GM10248 (cell line): ENCODE data around the gene GPRASP2.

ENCODE experiments used
- CTCF ChIA-PET: fragments of 300-600 bp; sonication (Branson Sonifier 250); formaldehyde crosslinking; extraction: SDS; loops from one replicate; lab custom pipeline; 2021; ENCODE audit warnings: antibody characterized with exemption; lab: Yijun Ruan, JAX
- POLR2A ChIA-PET: fragments of 350-650 bp; sonication (Branson Sonifier 250); formaldehyde crosslinking; extraction: SDS; loops from one replicate; lab custom pipeline; 2020; ENCODE audit warnings: antibody characterized with exemption; lab: Yijun Ruan, JAX
- DNase-seq: peaks from one replicate; pipeline ENCODE4 v3.0.0; 2012; ENCODE audit errors: extremely low spot score
- CTCF ChIP-seq: IDR thresholded peaks from 2 replicates; pipeline ENCODE4 v1.5.1; 2012; ENCODE audit warnings: mild to moderate bottlenecking, low read depth; ENCODE audit errors: extremely low read depth, missing control alignments, control extremely low read depth

GPRASP2 gene

GRCh38 chrX:102744307-102744706 is 32.1 kb downstream of the GPRASP2 start:
- no peak for DNase-seq
- POLR2A ChIA-PET: no interaction called here
- no peak for TF ChIP-seq CTCF
- CTCF ChIA-PET: interaction anchor here (1.4 kb wide), 1 partner anchor 156 kb away, joined by 3 read pairs; no protein-coding TSS in a partner anchor

GRCh38 chrX:102745513-102745856 is 33.2 kb downstream of the GPRASP2 start:
- DNase-seq: no peak
- CTCF ChIA-PET: no interaction called here
- no peak for TF ChIP-seq CTCF
- POLR2A ChIA-PET: no interaction called here

- CTCF ChIA-PET: no interaction called here
- no peak for DNase-seq
- POLR2A ChIA-PET: no interaction called here
- no peak for TF ChIP-seq CTCF
Observed at GRCh38 chrX:102745857-102746584, 33.8 kb downstream of the GPRASP2 start.

GRCh38 chrX:102765217-102765616 is 53.0 kb downstream of the GPRASP2 start:
- TF ChIP-seq CTCF: no peak
- ChIA-PET CTCF (interaction anchor here (1.1 kb wide), 1 partner anchor 11 kb away, joined by 3 read pairs; no protein-coding TSS in a partner anchor), POLR2A (no interaction called here)
- DNase-seq: no peak

- TF ChIP-seq CTCF: no peak
- no peak for DNase-seq
- ChIA-PET POLR2A (no interaction called here), CTCF (interaction anchor here (1.1 kb wide), 1 partner anchor 11 kb away, joined by 3 read pairs; no protein-coding TSS in a partner anchor)
Observed at GRCh38 chrX:102765809-102766208, 53.6 kb downstream of the GPRASP2 start.

- no peak for DNase-seq
- ChIA-PET CTCF (no interaction called here), POLR2A (no interaction called here)
- TF ChIP-seq CTCF: no peak
Observed at GRCh38 chrX:102767287-102767686, 55.0 kb downstream of the GPRASP2 start.
